Stimulated activated naive CD8-positive, alpha-beta T cell treated with anti-CD3 and anti-CD28 coated beads, Interleukin-15, amount 100 ng/mL, for 72 hours (primary cell): ENCODE measurements around the gene PROCA1.
A peak's percentile ranks its signal among the peaks of the same experiment; 100 is the strongest.
"Not testable (repeated sequence)": the region's sequence is repeated elsewhere in the genome, so short reads cannot be mapped to it uniquely, and the experiment has no call there.

ENCODE experiments used
- ATAC-seq: fragments of 150-1000 bp; cut with Tn5 transposase; 2 replicates; pipeline ENCODE4 v1.10.0; 2021; ENCODE audit warnings: mild to moderate bottlenecking, moderate library complexity
- DNase-seq, 2 donors: peaks; one replicate each; pipeline ENCODE4 v3.0.0; 2021 to 2022
- H3K27ac Mint-ChIP-seq, 2 donors: one replicate each; pipeline ENCODE4 v1.8.0; 2022; ENCODE audit warnings: mild to moderate bottlenecking in 2 of 2, mixed read lengths in 2 of 2, moderate library complexity in 2 of 2
- H3K27me3 Mint-ChIP-seq: one replicate; pipeline ENCODE4 v1.8.0; 2022; ENCODE audit warnings: mixed read lengths
- H3K4me1 Mint-ChIP-seq: one replicate; pipeline ENCODE4 v1.8.0; 2022; ENCODE audit warnings: mild to moderate bottlenecking, mixed read lengths
- H3K4me3 Mint-ChIP-seq, 2 donors: one replicate each; pipeline ENCODE4 v1.8.0; 2022; ENCODE audit warnings: mild to moderate bottlenecking in 2 of 2, mixed read lengths in 2 of 2, moderate library complexity in 1 of 2
- H3K9me3 Mint-ChIP-seq, 2 donors: one replicate each; pipeline ENCODE4 v1.8.0; 2022; ENCODE audit warnings: mixed read lengths in 2 of 2

The PROCA1 gene

DNA sequence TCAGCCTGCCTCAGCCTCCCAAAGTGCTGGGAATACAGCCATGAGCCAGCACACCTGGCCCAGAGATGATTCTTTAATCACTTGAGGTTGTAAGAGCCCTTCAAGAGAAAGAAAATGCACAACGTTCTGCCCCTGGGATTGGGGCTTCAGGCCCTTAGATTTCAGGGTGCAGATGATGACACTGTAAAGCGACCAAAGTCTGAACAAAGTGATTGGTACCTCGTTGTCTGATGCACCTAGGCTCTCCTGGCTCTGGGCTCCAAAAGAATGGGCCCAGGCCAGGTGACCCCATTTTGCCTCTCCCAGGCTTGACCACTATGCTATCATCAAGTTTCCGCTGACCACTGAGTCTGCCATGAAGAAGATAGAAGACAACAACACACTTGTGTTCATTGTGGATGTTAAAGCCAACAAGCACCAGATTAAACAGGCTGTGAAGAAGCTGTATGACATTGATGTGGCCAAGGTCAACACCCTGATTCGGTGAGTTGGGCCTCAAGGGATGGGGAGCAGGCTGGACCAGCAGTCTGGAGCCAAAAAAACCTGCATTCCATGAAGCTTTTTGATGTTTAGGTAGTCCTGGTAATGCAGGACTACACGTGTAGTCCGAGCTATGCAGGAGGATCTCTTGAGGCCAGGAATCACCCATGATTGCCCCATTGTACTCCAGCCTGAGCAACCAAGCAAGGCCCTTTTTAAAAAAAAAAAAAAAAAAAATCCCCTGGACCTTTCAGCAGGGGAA lies 10.9 kb upstream of the PROCA1 start:
- Mint-ChIP-seq H3K4me1 (peaks cover 79% of the 10 kb centered on the region), H3K4me3 (peak overlapping the region; percentile 97 to 100), H3K27me3 (peaks cover 11% of the 10 kb centered on the region), H3K27ac (peak overlapping the region; percentile 57 to 86), H3K9me3 (no peaks in the 10 kb centered on the region)
- ATAC-seq (no peak), DNase-seq (no peak)

DNA sequence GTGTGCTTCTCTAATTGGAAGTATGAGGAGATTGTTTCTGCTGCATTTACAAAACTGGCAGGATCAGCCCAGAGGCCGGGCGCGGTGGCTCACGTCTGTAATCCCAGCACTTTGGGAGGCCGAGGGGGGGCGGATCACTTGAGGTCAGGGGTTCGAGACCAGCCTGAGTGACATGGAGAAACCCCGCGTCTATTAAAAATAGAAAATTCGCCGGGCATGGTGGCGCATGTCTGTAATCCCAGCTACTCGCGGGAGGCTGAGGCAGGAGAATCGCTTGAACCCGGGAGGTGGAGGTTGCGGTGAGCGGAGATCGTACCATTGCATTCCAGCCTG lies 9.3 kb upstream of the PROCA1 start:
- peaks cover 26% of the 10 kb centered on the region for H3K27me3 Mint-ChIP-seq
- H3K4me1 Mint-ChIP-seq = peaks cover 74% of the 10 kb centered on the region
- H3K9me3 Mint-ChIP-seq, DNase-seq, ATAC-seq: not testable (repeated sequence)
- peak overlapping the region; percentile 98 to 99 for H3K27ac Mint-ChIP-seq
- H3K4me3 Mint-ChIP-seq = peak overlapping the region; percentile 97 to 100

DNA sequence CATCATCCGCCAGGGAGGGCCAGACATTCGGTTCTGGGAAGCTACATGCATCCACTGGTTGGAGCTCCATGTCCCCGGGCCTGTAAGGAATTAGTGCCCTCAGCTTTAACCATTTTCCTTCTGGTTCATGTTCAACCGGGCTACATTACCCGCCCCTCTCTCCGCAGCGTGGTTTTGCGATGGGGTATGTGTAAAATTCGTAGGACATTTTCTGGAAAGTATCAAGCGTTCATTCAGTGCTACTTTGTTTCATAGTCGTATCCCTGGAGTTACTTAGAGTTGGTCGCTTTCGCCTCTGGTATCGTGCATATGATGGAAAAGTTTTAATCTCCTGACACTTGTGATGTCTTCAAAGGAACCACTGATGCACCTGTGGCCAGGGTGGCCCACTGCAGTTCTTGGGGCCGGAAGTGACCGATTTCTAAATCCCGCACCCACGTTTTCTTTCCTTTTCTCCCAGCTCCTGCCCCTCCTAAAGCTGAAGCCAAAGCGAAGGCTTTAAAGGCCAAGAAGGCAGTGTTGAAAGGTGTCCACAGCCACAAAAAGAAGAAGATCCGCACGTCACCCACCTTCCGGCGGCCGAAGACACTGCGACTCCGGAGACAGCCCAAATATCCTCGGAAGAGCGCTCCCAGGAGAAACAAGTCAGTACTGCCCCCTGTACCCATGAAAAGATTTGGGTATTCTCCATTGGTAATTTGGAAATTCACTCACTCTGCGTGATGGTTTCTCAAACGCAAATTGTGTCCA lies 8.7 kb upstream of the PROCA1 start:
- ATAC-seq (no peak), DNase-seq (peak in 1 of 2 donors; percentile 50)
- Mint-ChIP-seq H3K4me1 (peaks cover 70% of the 10 kb centered on the region), H3K27ac (peak overlapping the region; percentile 98 to 99), H3K4me3 (peak overlapping the region; percentile 97 to 100), H3K9me3 (no peaks in the 10 kb centered on the region), H3K27me3 (peaks cover 31% of the 10 kb centered on the region)

DNA sequence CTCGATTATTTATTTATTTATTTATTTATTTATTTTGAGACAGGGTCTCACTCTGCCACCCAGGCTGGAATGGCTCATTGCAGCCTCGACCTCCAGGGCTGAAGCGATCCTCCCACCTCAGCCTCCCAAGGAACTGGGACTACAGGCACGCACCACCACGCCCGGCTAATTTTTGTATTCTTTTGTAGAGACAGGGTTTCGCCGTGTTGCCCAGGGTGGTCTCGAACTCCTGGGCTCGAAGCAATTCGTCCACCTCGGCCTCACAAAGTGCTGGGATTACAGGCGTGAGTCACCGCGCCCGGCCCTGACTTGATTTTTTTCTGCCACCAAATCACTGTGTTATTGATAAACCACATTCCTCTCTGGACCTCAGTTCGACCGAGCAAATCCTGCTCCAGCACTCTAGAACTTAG lies 7.3 kb upstream of the PROCA1 start:
- Mint-ChIP-seq H3K27me3 (peaks cover 44% of the 10 kb centered on the region), H3K9me3 (no peaks in the 10 kb centered on the region), H3K4me3 (peak overlapping the region; percentile 97 to 100), H3K4me1 (peaks cover 56% of the 10 kb centered on the region), H3K27ac (peak overlapping the region; percentile 98 to 99)
- ATAC-seq (peak; percentile 1), DNase-seq (no peak)

DNA sequence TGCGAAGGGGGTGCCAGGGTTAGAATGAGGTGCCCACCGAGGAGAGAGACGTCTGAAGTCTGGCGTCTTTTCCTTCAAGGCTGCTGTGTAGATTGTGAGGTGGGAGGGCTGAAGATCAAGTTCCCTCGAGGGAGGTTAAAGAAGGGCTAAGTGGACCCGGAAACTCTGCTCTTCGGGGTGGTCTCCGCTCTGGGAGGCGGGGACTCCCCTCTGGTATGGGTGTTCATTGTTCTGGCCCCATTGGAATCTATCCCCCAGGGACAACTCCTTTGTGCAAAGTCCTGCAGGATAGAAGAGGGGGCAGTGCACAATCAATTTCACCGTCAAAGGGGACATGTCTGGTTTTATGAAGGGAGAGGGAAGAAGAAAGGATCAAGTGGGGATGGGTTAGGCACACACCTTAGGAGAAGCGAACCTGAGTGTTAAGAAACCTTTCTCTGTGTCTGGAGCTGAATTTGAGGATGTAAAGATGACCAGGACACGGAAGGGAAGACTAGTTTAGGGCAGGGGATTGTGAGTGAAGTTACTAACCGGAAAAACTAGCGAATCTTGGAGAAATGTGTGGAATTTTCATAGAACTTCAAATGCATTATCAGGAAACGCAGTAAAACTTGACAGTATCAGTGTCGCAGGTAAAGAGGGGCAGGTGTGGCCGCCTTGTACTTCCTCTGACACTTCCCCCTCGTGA lies 6.8 kb upstream of the PROCA1 start:
- DNase-seq = no peak
- Mint-ChIP-seq H3K27me3 (peaks cover 44% of the 10 kb centered on the region), H3K27ac (peak overlapping the region; percentile 0 to 82), H3K9me3 (no peaks in the 10 kb centered on the region), H3K4me1 (peaks cover 50% of the 10 kb centered on the region), H3K4me3 (peak overlapping the region; percentile 80 to 97)
- ATAC-seq = no peak

DNA sequence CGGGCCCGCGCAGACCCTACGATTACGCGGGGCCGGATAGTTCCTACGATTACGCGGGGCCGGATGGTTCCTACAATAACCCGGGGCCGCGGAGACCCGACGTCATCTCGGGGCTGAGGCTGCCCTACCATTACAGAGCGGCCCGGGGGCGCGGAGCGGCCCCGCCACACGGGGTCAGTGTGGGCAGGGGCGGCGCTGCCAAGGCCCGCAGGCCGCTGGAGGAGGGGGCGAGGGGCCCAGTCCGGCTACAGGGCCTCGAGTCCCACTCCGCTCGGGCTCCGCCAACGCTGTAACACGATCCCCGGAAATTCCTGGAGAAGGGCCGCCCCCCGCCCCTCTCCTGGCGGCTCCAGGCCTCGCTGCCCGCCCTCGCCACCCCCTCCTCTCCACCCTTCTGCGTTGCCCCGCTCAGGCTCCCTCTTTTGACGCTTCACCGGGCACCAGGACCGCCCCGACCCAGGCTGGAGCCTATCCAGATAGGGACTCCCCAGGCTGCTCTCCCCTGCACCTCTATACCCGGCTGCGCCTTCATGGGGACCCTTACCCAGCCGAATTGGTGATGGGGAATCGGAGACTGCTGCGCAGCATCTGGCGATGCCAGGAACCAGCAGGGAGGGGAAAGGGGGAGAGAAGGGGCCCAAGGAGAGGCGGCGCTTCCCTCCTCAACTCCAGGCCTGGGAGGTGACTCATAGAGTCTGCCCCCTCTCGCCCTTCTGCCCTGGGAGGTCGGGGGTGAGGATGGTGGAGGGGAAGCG lies 6.1 kb upstream of the PROCA1 start, which contains the start of gene RAB34:
RAB34 (minus strand) TSS at position 291 of the 755 bp plus-strand sequence. CDS start 602 bp downstream, outside the sequence.
- Mint-ChIP-seq H3K4me3 (peak within 1 kb of the TSS; percentile 80 to 97), H3K4me1 (peaks cover 46% of the 10 kb centered on the region), H3K27ac (peak within 1 kb of the TSS; percentile 82 to 94), H3K27me3 (peaks cover 46% of the 10 kb centered on the region), H3K9me3 (no peaks in the 10 kb centered on the region)
- ATAC-seq (peak; percentile 2), DNase-seq (no peak)

DNA sequence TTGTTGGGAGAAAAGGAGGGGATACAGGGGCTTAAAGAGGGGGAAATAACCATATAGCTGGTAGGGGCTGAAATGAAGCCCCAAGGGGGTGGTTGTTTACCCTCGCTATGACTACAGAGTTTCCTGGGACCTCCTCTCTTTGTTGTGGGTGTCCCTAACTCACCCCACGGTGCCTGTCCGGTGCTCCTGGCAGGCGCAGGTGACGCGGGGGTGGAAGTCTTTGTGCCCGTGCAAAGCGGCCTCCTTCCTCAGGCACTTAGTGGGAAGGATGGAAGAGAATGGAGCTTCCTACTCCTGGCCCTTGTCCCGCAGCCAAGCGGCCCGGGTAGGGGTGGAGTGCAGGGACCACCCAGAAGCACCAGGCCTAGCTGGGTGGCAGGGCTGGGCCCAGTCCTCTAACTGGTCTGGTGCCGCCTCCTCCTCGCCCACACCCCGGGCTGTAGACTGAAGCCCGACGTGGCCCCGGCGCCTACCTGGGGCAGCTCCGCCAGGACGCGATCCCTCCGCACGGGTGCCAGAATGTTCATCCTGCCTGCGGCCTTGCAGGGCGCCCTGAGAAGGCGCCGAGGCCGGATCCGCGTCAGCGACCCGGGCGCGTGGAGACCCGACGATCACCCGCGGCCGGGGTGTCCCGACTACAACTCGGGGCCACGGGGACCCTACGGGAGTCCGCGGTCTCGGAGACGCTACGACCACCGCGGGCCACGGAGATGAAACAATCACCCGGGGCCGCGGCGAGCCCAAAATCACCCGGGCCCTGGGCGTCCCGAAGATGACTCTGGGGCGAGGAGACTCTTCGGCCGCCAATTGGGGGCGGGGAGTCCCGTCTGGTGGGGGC lies 5.3 kb upstream of the PROCA1 start:
- DNase-seq = no peak
- H3K27ac Mint-ChIP-seq = no peak overlapping the region
- ATAC-seq = no peak
- peaks cover 46% of the 10 kb centered on the region for H3K4me1 Mint-ChIP-seq
- H3K27me3 Mint-ChIP-seq = peaks cover 50% of the 10 kb centered on the region
- H3K4me3 Mint-ChIP-seq = peak overlapping the region; percentile 39 to 66
- H3K9me3 Mint-ChIP-seq = no peaks in the 10 kb centered on the region

DNA sequence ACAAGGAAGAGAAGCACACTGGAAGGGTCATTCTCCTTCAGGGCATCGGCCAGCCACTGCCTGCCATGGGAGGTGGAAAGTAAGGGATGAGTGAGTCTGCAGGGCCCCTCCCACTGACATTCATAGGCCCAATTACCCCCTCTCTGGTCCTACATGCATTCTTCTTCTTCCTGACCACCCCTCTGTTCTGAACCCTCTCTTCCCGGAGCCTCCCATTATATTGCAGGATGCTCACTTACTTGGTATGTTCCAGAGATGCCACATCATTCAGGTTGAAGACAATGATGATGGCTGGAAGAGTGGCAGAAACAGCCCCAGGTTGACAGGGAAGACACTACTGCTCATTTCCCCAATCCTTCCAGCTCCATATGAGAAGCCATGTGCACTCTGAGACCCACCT lies 3.5 kb upstream of the PROCA1 start:
- no peak for DNase-seq
- Mint-ChIP-seq H3K27me3 (peaks cover 50% of the 10 kb centered on the region), H3K4me1 (peaks cover 44% of the 10 kb centered on the region), H3K9me3 (no peaks in the 10 kb centered on the region), H3K4me3 (no peak overlapping the region), H3K27ac (no peak overlapping the region)
- ATAC-seq = no peak

DNA sequence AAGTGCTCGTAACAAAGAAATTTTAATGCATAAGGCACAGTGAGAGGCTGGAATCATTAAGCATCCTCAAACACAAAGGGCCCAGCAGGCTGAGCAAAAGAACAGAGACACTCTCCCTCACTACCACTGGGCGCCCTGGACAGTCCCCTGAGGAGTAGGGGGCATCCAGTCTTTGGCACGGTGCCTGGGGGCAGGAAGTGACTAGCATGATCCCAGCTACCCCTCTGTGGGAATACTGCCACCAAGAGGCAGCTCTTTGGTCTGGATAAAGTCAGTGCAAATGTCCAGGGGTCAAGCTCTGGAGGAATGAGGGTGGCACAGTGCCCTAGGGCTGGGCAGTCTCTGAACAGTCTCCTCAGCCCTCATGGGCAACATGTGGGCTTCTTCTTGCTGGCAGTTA lies 2.6 kb upstream of the PROCA1 start:
- Mint-ChIP-seq H3K9me3 (no peaks in the 10 kb centered on the region), H3K27me3 (peaks cover 50% of the 10 kb centered on the region), H3K4me3 (no peak overlapping the region), H3K27ac (no peak overlapping the region), H3K4me1 (peaks cover 36% of the 10 kb centered on the region)
- no peak for ATAC-seq
- no peak for DNase-seq

DNA sequence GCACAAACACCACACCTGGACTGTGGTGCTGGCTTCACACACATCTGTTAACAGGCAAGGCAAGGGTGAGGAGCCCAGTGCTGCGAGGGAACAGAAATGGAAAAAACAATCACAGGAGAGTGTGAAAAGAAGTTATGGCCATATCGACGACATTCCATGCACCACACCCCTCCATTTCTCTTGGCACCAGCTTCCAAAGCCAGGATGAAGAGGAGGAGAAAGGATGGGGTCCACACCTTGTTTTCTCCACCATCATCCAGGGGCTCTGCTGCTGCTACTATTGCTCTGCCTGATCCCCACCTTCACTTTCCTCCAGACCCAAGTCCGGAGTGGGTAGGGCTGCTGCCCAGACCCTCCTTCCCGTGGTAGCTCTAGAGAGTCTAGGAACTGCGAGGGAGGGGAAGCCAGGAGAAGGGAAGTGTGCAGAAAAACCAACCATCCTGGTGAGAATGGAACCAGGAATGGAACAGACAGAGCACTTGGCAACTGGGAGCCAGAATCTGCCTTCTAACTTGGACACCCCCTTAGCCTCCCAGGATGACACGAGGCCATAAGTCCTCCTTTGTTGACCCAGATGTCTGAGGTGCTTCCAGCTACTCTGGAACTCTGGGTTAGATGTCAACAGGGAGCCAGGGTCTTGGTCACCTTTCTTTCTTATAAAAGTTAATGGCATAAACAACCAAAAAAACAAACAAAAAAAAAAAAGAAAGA lies 1.2 kb upstream of the PROCA1 start:
- Mint-ChIP-seq H3K4me3 (peak overlapping the region; percentile 86 to 92), H3K4me1 (peaks cover 24% of the 10 kb centered on the region), H3K9me3 (no peaks in the 10 kb centered on the region), H3K27me3 (peaks cover 41% of the 10 kb centered on the region), H3K27ac (peak overlapping the region; percentile 22 to 91)
- ATAC-seq (no peak), DNase-seq (no peak)

DNA sequence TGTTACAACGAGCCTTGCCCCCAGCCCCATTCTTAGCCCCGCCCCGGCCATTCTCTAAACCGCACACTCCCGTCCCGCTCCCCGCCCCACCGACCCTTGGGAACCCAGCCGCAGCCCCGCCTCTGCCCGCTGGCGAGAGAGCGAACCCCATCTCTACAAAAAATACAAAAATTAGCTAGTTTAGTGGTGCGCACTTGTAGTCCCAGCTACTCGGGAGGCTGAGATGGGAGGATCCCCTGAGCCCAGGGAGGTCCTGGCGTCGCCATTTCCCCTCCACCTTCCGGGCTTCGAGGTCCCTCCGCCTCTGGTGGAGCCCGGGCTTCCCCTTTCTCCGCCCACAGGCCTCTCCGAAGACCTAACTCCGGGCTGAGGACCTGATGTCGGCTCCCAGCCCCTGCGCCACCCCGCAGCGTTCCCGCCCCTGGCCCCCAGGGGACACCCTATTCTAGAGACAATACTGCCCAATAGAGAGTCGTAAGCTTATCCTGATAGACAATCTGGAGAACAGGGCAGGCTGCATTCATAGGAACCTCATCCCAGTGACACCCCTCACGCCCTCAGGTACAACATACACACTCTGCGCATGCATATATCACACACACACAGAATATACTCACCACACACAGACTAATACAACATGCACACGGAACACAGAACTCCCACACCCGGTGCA lies 480 bp upstream of the PROCA1 start:
- Mint-ChIP-seq H3K27me3 (peaks cover 34% of the 10 kb centered on the region), H3K9me3 (no peaks in the 10 kb centered on the region), H3K4me1 (peaks cover 22% of the 10 kb centered on the region), H3K27ac (peak overlapping the region; percentile 91 to 97), H3K4me3 (peak overlapping the region; percentile 86 to 92)
- DNase-seq (peak; percentile 70 to 82), ATAC-seq (peak; percentile 67)

DNA sequence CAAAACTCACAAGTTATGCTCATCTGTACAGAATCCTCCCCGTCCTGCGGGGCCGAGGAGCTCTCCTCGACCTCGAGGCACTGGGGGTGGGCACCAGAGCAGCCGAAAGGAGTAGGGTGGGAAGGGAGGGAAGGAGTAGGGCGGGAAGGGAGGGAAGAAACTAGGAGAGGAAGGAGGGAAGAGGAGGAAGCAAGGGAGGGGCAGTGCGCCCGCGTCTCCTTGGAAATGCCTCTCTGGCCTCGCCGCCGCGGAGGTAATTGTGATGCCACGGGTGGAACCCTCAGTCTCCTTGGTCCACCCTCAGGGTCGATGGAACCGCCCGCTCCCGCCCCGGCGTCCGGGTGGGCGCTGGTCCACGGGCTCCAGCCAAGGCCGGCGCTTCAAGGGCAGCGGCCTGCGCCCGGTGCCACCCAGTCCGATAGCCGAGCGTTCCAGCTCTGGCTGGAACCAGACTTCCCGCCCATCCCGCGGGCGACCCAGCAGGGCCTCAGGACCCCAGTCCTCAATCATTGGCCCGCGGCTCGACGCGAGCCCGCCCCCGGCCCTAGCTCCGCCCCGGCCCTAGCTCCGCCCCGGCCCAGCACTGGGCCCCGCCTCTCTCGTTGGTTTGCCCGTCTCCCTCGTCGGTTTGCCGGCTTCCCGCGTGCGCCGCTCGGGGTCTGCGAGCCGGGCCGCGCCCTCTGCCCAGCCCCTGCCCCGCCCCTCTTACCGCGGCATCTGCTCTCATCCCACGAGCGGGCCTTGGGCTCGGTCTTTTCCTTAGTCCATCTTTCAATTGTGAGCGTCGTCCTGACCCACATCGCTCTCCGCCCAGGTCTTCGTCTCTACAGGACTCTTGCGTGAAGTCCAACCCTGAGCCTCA lies 596 bp downstream of the PROCA1 start:
- ATAC-seq = peak; percentile 89
- H3K27me3 Mint-ChIP-seq = peaks cover 25% of the 10 kb centered on the region
- peaks cover 22% of the 10 kb centered on the region for H3K4me1 Mint-ChIP-seq
- DNase-seq = peak; percentile 91
- H3K27ac Mint-ChIP-seq = peak overlapping the region; percentile 94 to 97
- peak overlapping the region; percentile 86 to 92 for H3K4me3 Mint-ChIP-seq
- no peaks in the 10 kb centered on the region for H3K9me3 Mint-ChIP-seq

DNA sequence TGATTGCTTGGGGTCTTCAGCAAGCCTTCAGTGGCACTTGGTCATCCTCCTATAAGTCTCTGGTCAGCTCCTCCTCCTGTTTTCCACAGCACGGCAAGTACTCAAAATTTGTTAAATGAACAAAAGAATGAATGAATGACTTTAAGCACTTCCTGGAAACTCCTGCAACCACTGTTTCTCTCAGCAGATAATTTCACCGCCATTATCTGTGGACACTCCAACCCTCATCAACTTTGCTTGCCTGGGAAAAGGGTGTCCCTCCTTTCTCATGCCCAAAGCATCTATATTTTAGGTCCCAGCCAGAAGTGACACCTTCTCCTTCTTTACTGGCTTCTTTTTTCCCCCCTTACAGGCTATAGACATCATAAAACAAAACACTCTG lies 4.4 kb downstream of the PROCA1 start:
- Mint-ChIP-seq H3K27me3 (no peaks in the 10 kb centered on the region), H3K4me3 (no peak overlapping the region), H3K4me1 (peaks cover 15% of the 10 kb centered on the region), H3K9me3 (no peaks in the 10 kb centered on the region), H3K27ac (peak overlapping the region in 1 of 2 donors; percentile 2)
- no peak for DNase-seq
- ATAC-seq = no peak
